Large intestine (tissue), 3 donors: ENCODE data around the gene RTP5. TPM values are rescaled to one million over a fixed set of nuclear protein-coding genes. Genes with fewer than 3 reads are reported as not detected.

Source experiments
- DNase-seq, 2 donors: peaks; one replicate each; pipeline versions ENCODE4 v3.0.0 to v3.0.0-alpha.2; 2013
- H3K27ac ChIP-seq: one replicate; pipeline ENCODE4 v1.5.1; 2013; ENCODE audit warnings: low read length
- H3K27me3 ChIP-seq: 2 replicates; pipeline ENCODE4 v1.6.1; 2013; ENCODE audit warnings: low read length; ENCODE audit not compliant: control insufficient read depth, insufficient read depth
- H3K36me3 ChIP-seq: 2 replicates; pipeline ENCODE4 v1.6.1; 2013; ENCODE audit warnings: low read length; ENCODE audit not compliant: control insufficient read depth, insufficient read depth
- H3K4me1 ChIP-seq: one replicate; pipeline ENCODE4 v1.6.1; 2013; ENCODE audit warnings: low read length; ENCODE audit not compliant: control insufficient read depth, insufficient read depth
- H3K4me3 ChIP-seq: one replicate; pipeline ENCODE4 v1.5.1; 2013; ENCODE audit warnings: low read length
- H3K9me3 ChIP-seq: one replicate; pipeline ENCODE4 v1.6.1; 2013; ENCODE audit warnings: mild to moderate bottlenecking, low read depth, low read length, moderate library complexity; ENCODE audit not compliant: control insufficient read depth
- WGBS: methylation state at CpG from one replicate; pipeline ENCODE4 v1.1.5; 2013; ENCODE audit warnings: low lambda C conversion rate; ENCODE audit not compliant: insufficient coverage; 5-methylcytosine and 5-hydroxymethylcytosine counted together
- polyA plus RNA-seq: library from polyadenylated mRNA; unstranded; fragments of 120-200 nt; gene quantifications from one replicate; pipeline ENCODE4 v1.2.1, GENCODE V29; 2013

The RTP5 gene
- polyA plus RNA-seq, 1 donor = 0.07 TPM

GRCh38 chr2:241884951-241885290 lies 15.4 kb downstream of the RTP5 start:
- peaks cover 9% of the 10 kb centered on the region for H3K4me1 ChIP-seq
- H3K9me3 ChIP-seq = no peaks in the 10 kb centered on the region
- no peaks in the 10 kb centered on the region for H3K27me3 ChIP-seq
- H3K4me3 ChIP-seq = no peak overlapping the region
- H3K27ac ChIP-seq = no peak overlapping the region
- DNase-seq = no peak
- WGBS = no CpG with 5 or more reads among the region's 8 CpGs
- no peaks in the 10 kb centered on the region for H3K36me3 ChIP-seq

GRCh38 chr2:241885291-241885945 lies 15.9 kb downstream of the RTP5 start:
- Histone ChIP-seq H3K36me3 (no peaks in the 10 kb centered on the region), H3K4me3 (no peak overlapping the region), H3K9me3 (no peaks in the 10 kb centered on the region), H3K4me1 (peaks cover 9% of the 10 kb centered on the region), H3K27me3 (no peaks in the 10 kb centered on the region), H3K27ac (no peak overlapping the region)
- no CpG with 5 or more reads among the region's 16 CpGs for WGBS
- no peak for DNase-seq

GRCh38 chr2:241885946-241886643 lies 16.6 kb downstream of the RTP5 start:
- H3K27ac ChIP-seq = no peak overlapping the region
- H3K4me3 ChIP-seq = no peak overlapping the region
- no peak for DNase-seq
- H3K27me3 ChIP-seq = no peaks in the 10 kb centered on the region
- H3K4me1 ChIP-seq = peaks cover 9% of the 10 kb centered on the region
- H3K9me3 ChIP-seq = no peaks in the 10 kb centered on the region
- WGBS = 80% methylated on average over 2 of the region's 15 CpGs
- no peaks in the 10 kb centered on the region for H3K36me3 ChIP-seq

GRCh38 chr2:241886840-241887447 lies 17.4 kb downstream of the RTP5 start:
- peaks cover 6% of the 10 kb centered on the region for H3K4me1 ChIP-seq
- DNase-seq = no peak
- no peaks in the 10 kb centered on the region for H3K27me3 ChIP-seq
- no peak overlapping the region for H3K27ac ChIP-seq
- no CpG with 5 or more reads among the region's 19 CpGs for WGBS
- H3K4me3 ChIP-seq = no peak overlapping the region
- H3K36me3 ChIP-seq = no peaks in the 10 kb centered on the region
- no peaks in the 10 kb centered on the region for H3K9me3 ChIP-seq

DNA sequence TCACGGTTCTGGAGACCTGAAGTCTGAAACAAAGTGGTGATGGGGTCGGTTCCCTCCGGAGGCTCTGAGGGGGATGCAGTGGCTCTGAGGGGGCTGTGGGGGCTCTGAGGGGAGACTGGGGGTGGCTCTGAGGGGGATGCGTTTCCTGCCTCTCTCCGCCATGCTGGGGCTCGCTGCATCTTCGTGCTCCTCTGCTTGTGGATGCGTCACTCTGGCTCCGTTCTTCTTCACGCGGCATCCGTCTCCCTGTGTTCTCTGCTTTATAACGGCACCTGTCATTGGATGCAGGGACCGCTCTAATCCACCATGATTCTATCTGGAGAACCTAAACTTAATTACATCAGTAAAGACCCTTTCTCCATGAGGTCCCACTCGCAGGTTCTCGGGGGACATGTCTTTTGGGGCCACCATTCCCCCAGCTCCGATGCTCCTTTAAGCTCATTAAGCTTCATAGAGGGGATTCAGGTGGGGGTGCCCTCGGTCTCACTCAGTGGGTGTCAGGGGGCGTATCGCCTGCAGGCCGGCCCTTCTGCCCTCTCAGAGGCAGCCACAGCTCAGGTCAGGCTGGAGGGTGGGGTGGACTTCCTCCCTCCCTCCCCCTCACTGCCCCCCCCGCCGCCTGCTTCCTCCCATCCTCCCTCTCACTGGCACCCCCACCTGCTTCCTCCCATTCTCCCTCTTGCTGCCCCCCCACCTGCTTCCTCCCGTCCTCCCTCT lies 18.4 kb downstream of the RTP5 start:
- Histone ChIP-seq H3K27ac (no peak overlapping the region), H3K9me3 (no peaks in the 10 kb centered on the region), H3K4me3 (no peak overlapping the region), H3K27me3 (no peaks in the 10 kb centered on the region), H3K36me3 (no peaks in the 10 kb centered on the region), H3K4me1 (no peaks in the 10 kb centered on the region)
- no CpG with 5 or more reads among the region's 24 CpGs for WGBS
- no peak for DNase-seq

- WGBS = 80% methylated on average over 1 of the region's 6 CpGs
- H3K36me3 ChIP-seq = no peaks in the 10 kb centered on the region
- H3K4me3 ChIP-seq = no peak overlapping the region
- DNase-seq = no peak
- H3K27ac ChIP-seq = no peak overlapping the region
- no peaks in the 10 kb centered on the region for H3K27me3 ChIP-seq
- H3K9me3 ChIP-seq = no peaks in the 10 kb centered on the region
- H3K4me1 ChIP-seq = no peaks in the 10 kb centered on the region
Observed at GRCh38 chr2:241888641-241889040, 19.1 kb downstream of the RTP5 start.

DNA sequence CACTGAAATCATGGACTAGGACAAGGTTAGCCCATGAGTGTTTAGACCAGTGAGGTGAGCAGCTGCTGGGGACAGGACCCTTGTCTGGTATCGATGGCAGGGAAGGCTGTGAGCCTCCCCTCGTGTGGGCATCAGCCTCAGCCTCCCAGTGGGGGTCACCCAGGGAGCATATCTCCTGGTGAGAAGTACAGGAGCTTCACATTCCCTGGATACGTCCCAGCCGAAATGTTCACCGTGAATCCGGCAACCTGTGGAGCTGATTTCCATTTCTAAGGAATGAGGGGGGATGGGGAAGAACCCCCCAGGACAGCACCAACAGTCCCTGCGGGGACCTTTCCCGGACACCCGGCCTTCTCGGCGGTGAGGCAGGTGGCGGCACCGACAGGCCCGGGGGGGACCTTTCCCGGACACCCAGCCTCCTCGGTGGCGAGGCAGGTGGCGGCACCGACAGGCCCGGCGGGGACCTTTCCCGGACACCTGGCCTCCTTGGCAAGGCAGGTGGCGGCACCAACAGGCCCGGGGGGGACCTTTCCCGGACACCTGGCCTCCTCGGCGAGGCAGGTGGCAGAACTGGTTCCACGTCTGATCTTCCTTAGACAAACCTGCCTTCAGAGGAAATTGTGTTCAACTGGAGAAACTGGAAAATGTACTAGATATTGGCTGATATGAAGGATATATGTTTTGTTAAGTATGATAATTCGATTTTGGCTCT lies 21.2 kb downstream of the RTP5 start:
- H3K27me3 ChIP-seq = no peaks in the 10 kb centered on the region
- no peak overlapping the region for H3K27ac ChIP-seq
- H3K36me3 ChIP-seq = no peaks in the 10 kb centered on the region
- 50% methylated on average over 1 of the region's 29 CpGs for WGBS
- no peaks in the 10 kb centered on the region for H3K4me1 ChIP-seq
- no peak for DNase-seq
- no peak overlapping the region for H3K4me3 ChIP-seq
- no peaks in the 10 kb centered on the region for H3K9me3 ChIP-seq

GRCh38 chr2:241891315-241891987 lies 21.9 kb downstream of the RTP5 start:
- Histone ChIP-seq H3K4me3 (no peak overlapping the region), H3K4me1 (no peaks in the 10 kb centered on the region), H3K27ac (no peak overlapping the region), H3K9me3 (no peaks in the 10 kb centered on the region), H3K36me3 (no peaks in the 10 kb centered on the region), H3K27me3 (no peaks in the 10 kb centered on the region)
- no CpG with 5 or more reads among the region's 27 CpGs for WGBS
- DNase-seq = no peak

DNA sequence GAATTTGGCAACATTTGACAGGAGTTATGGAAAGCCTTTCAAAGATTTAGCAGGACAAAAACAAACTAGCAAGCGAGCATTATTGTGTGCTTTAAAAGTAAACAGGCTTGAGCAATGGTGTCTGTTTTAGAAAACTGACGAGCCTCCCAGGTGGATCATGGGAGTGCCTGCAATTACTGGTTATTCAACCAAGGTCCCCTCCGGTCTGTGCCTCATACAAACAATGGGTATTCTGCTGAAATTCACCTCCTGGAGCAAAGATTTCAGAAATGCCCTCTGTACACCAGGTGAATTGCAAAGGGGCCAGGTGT lies 22.4 kb downstream of the RTP5 start:
- no peak for DNase-seq
- 100% methylated on average over 1 of the region's 3 CpGs for WGBS

More for the DNA sequence above, 22.4 kb downstream of the RTP5 start:
- H3K27ac ChIP-seq = no peak overlapping the region
- H3K4me3 ChIP-seq = no peak overlapping the region
- H3K36me3 ChIP-seq = no peaks in the 10 kb centered on the region
- H3K4me1 ChIP-seq = no peaks in the 10 kb centered on the region
- H3K27me3 ChIP-seq = no peaks in the 10 kb centered on the region
- H3K9me3 ChIP-seq = no peaks in the 10 kb centered on the region
